HG03039 (cell line): ENCODE results near the gene SYT3.
"Not testable (repeated sequence)": the region's sequence is repeated elsewhere in the genome, so short reads cannot be mapped to it uniquely, and the experiment has no call there.

ENCODE experiments used
- ATAC-seq: cut with Tn5 transposase; IDR thresholded peaks from one replicate; pipeline ENCODE4 v1.9.1; 2021; ENCODE audit warnings: mild to moderate bottlenecking, moderate library complexity; ENCODE audit not compliant: unreplicated experiment

The SYT3 gene

GRCh38 chr19:50604264-50605073 is 35.2 kb downstream of the SYT3 start:
- not testable (repeated sequence) for ATAC-seq

DNA sequence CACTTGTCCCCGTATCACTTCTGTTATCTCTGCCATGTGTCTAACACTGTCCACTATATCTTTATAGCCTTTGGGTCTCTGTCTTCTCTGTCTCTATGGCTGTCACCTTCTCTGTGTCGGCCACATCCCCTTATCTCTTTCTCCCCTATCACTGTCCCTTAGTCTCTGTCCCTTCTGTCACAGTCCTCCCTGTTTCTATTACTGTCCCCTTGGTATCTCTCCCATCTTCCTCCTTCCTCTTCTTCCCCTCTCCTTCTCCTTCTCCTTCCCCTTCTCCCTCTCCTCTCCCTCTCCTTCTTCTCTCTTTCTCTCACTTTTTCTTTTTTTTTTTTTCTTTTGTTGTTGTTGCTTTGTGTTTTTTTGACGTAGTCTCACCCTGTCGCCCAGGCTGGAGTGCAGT is 36.7 kb downstream of the SYT3 start:
- ATAC-seq: no peak

DNA sequence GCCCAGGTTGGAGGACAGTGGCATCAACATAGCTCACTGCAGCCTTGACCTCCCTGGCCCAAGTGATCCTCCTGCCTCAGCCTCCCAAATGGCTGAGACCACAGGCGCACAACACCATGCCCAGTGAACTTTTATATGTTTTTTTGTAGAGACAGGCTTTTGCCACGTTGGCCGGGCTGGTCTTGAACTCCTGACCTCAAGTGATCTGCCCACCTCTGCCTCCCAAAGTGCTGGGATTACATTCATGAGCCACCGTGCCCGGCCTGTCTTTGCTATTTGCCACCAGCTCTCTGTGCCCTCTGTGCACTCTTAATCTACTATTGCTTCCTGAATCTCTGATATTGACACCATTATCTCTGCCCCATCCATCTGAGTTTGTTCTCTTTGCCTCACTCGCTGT is 37.2 kb downstream of the SYT3 start:
- ATAC-seq: no peak

DNA sequence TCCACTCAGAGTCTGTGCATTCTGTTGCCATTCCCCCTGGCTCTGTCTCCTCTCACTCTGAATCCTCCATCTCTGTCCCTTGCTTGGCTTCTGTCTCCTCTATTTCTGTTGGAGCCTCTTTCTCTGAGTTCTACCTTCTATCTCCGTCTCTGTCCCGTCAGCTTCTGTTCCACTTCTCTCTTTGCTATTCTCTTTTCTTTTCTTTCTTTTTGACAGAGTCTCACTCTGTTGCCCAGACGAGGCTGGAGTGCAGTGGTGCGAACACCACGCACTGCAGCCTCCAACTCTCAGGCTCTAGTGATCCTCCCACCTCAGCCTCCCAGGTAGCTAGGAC is 37.6 kb downstream of the SYT3 start:
- no peak for ATAC-seq

- ATAC-seq: no peak
Observed at GRCh38 chr19:50601407-50602088, 38.1 kb downstream of the SYT3 start.

GRCh38 chr19:50599427-50599826 is 40.3 kb downstream of the SYT3 start:
- ATAC-seq: no peak

DNA sequence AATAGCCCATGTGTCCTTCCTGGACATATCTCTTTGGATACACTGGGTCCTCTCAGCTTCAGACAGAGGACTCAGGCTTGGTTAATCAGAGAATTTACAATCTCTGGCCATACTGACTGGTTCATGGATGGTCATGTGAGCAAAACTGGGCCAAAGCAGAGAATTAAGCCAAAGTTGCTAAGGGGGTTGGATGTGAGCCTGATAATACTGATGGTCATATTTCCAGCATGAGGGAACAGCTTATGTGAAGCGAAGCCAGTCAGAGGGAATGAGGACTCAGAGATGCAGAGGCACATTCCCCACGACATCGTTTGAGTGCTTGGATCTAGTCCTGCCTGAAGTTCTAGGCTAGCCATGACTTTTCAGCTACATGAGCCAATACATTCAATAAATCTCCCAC is 49.5 kb downstream of the SYT3 start:
- ATAC-seq: no peak

GRCh38 chr19:50581795-50582660 is 57.7 kb downstream of the SYT3 start:
- not testable (repeated sequence) for ATAC-seq

GRCh38 chr19:50580970-50581634 is 58.6 kb downstream of the SYT3 start:
- no peak for ATAC-seq

DNA sequence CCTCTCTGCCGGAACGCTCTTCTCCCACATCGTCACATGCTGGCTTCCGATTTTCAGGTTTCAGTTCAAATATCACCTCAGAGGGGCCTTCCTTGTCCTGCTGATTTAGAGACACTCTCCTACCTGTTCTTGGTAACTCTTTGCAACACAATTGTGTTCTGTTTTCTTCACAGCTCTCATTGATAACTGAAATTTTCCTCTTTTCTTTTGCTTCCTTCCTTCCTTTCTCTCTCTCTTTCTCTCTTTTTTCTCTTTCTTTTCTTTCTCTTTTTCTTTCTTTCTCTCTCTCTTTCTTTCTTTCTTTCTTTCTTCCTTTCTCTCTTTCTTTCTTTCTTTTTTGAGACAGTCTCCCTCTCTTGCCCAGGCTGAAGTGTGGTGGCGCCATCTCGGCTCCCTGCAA is 59.4 kb downstream of the SYT3 start:
- ATAC-seq: no peak

GRCh38 chr19:50576769-50577168 is 62.9 kb downstream of the SYT3 start:
- not testable (repeated sequence) for ATAC-seq

GRCh38 chr19:50573741-50574461 is 65.8 kb downstream of the SYT3 start:
- ATAC-seq: no peak
